Mesenchymal stem cell (in vitro differentiated cells and primary cell): ENCODE results near the gene CNBD2.
A peak's percentile ranks its signal among the peaks of the same experiment; 100 is the strongest.
"Not testable (repeated sequence)": the region's sequence is repeated elsewhere in the genome, so short reads cannot be mapped to it uniquely, and the experiment has no call there.

Source experiments
- DNase-seq: peaks from one replicate; pipeline ENCODE4 v3.0.0-alpha.2; 2013
- H2AFZ ChIP-seq: one replicate; pipeline ENCODE4 v1.6.1; 2013; ENCODE audit warnings: low read depth, mild to moderate bottlenecking, control low read depth, inconsistent platforms, low read length, moderate library complexity
- H2AK5ac ChIP-seq: 2 replicates; pipeline ENCODE4 v1.6.1; 2013; ENCODE audit warnings: low read length, moderate library complexity, mild to moderate bottlenecking, inconsistent platforms; ENCODE audit not compliant: severe bottlenecking
- H2BK120ac ChIP-seq: one replicate; pipeline ENCODE4 v1.6.1; 2013; ENCODE audit warnings: low read depth, mild to moderate bottlenecking, inconsistent platforms, low read length, moderate library complexity
- H2BK12ac ChIP-seq, 2 experiments: one replicate each; pipeline ENCODE4 v1.6.1; 2013; ENCODE audit warnings: inconsistent platforms in 2 of 2, low read length in 2 of 2, mild to moderate bottlenecking in 2 of 2, moderate library complexity in 2 of 2, control low read depth in 1 of 2
- H2BK15ac ChIP-seq: one replicate; pipeline ENCODE4 v1.6.1; 2013; ENCODE audit warnings: mild to moderate bottlenecking, low read depth, inconsistent platforms; ENCODE audit not compliant: poor library complexity, severe bottlenecking
- H2BK5ac ChIP-seq: 2 replicates; pipeline ENCODE4 v1.6.1; 2013; ENCODE audit warnings: low read depth, mild to moderate bottlenecking, low read length, control low read depth, inconsistent platforms; ENCODE audit not compliant: poor library complexity, severe bottlenecking
- H3K14ac ChIP-seq, 2 experiments: one replicate each; pipeline ENCODE4 v1.6.1; 2013; ENCODE audit warnings: inconsistent platforms in 2 of 2, low read length in 2 of 2, control low read depth in 1 of 2, mild to moderate bottlenecking in 1 of 2, moderate library complexity in 1 of 2
- H3K18ac ChIP-seq, 2 experiments: one replicate each; pipeline ENCODE4 v1.6.1; 2013; ENCODE audit warnings: inconsistent platforms in 2 of 2, low read length in 2 of 2, control low read depth in 1 of 2, low read depth in 1 of 2, mild to moderate bottlenecking in 1 of 2
- H3K23ac ChIP-seq, 2 experiments: one replicate each; pipeline ENCODE4 v1.6.1; 2013; ENCODE audit warnings: inconsistent platforms in 2 of 2, low read length in 2 of 2, mild to moderate bottlenecking in 2 of 2, moderate library complexity in 2 of 2, control low read depth in 1 of 2
- H3K27ac ChIP-seq: 2 replicates; pipeline ENCODE4 v1.5.1; 2013; ENCODE audit warnings: mild to moderate bottlenecking, moderate library complexity, low read length, control low read depth, inconsistent platforms; ENCODE audit not compliant: poor library complexity, severe bottlenecking
- H3K27me3 ChIP-seq, 2 experiments: 2 replicates each; pipeline versions ENCODE4 v1.6.1 to v1.7.0; 2013; ENCODE audit warnings: low read length in 2 of 2, mild to moderate bottlenecking in 2 of 2, moderate library complexity in 2 of 2, control low read depth in 1 of 2, inconsistent platforms in 1 of 2; ENCODE audit not compliant: control insufficient read depth in 1 of 2, insufficient read depth in 1 of 2
- H3K36me3 ChIP-seq, 2 experiments: 2 replicates each; pipeline versions ENCODE4 v1.6.1 to v1.7.0; 2013; ENCODE audit warnings: low read length in 2 of 2, control low read depth in 1 of 2, inconsistent platforms in 1 of 2, low read depth in 1 of 2, mild to moderate bottlenecking in 1 of 2; ENCODE audit not compliant: insufficient read depth in 2 of 2, control insufficient read depth in 1 of 2
- H3K4ac ChIP-seq, 2 experiments: one replicate each; pipeline ENCODE4 v1.6.1; 2013; ENCODE audit warnings: inconsistent platforms in 2 of 2, low read length in 2 of 2, mild to moderate bottlenecking in 2 of 2, moderate library complexity in 2 of 2, control low read depth in 1 of 2, low read depth in 1 of 2
- H3K4me1 ChIP-seq: 2 replicates; pipeline ENCODE4 v1.6.1; 2013; ENCODE audit warnings: low read depth, low read length, control low read depth; ENCODE audit not compliant: control insufficient read depth, insufficient read depth
- H3K4me2 ChIP-seq: 2 replicates; pipeline ENCODE4 v1.6.1; 2013; ENCODE audit warnings: low read length, mild to moderate bottlenecking, inconsistent platforms; ENCODE audit not compliant: poor library complexity, severe bottlenecking
- H3K4me3 ChIP-seq, 2 experiments: 2 replicates each; pipeline versions ENCODE4 v1.5.1 to v1.7.0; 2013; ENCODE audit warnings: low read length in 2 of 2, mild to moderate bottlenecking in 2 of 2, control low read depth in 1 of 2, low read depth in 1 of 2; ENCODE audit not compliant: insufficient read depth in 1 of 2
- H3K79me1 ChIP-seq: replicated peaks from 2 replicates; pipeline ENCODE4 v1.6.1; 2013; ENCODE audit warnings: mild to moderate bottlenecking, control low read depth, low read length, inconsistent platforms; ENCODE audit not compliant: poor library complexity, severe bottlenecking
- H3K9ac ChIP-seq: 2 replicates; pipeline ENCODE4 v1.7.0; 2013; ENCODE audit warnings: mild to moderate bottlenecking, low read length, moderate library complexity
- H3K9me3 ChIP-seq: 2 replicates; pipeline ENCODE4 v1.7.0; 2013; ENCODE audit warnings: mild to moderate bottlenecking, low read length; ENCODE audit not compliant: control insufficient read depth
- H4K8ac ChIP-seq: one replicate; pipeline ENCODE4 v1.6.1; 2013; ENCODE audit warnings: inconsistent platforms, mild to moderate bottlenecking, low read length, moderate library complexity
- H4K91ac ChIP-seq: one replicate; pipeline ENCODE4 v1.6.1; 2013; ENCODE audit warnings: mild to moderate bottlenecking, low read length, inconsistent platforms
- WGBS: methylation state at CpG from one replicate; pipeline ENCODE4 v1.1.7; 2013; ENCODE audit warnings: mixed read lengths; 5-methylcytosine and 5-hydroxymethylcytosine counted together

CNBD2 gene

GRCh38 chr20:36074983-36075382, 106.6 kb downstream of the CNBD2 start:
- no peak overlapping the region for H2BK120ac ChIP-seq
- H2BK12ac ChIP-seq: no peak overlapping the region
- H3K4me1 ChIP-seq: peaks cover 6% of the 10 kb centered on the region
- H3K36me3 ChIP-seq: no peaks in the 10 kb centered on the region
- H4K8ac ChIP-seq: no peak overlapping the region
- H3K18ac ChIP-seq: no peak overlapping the region
- H4K91ac ChIP-seq: no peak overlapping the region
- no peak overlapping the region for H3K4me3 ChIP-seq
- WGBS: 30% methylated on average over 2 of the region's 2 CpGs
- no peak overlapping the region for H2AFZ ChIP-seq
- H3K9me3 ChIP-seq: no peaks in the 10 kb centered on the region
- no peak overlapping the region for H3K4me2 ChIP-seq
- H3K27ac ChIP-seq: no peak overlapping the region
- H2BK15ac ChIP-seq: no peak overlapping the region
- no peaks in the 10 kb centered on the region for H3K79me1 ChIP-seq
- no peak overlapping the region for H3K23ac ChIP-seq
- H2AK5ac ChIP-seq: no peak overlapping the region
- no peak overlapping the region for H3K14ac ChIP-seq
- H3K9ac ChIP-seq: no peak overlapping the region
- no peak overlapping the region for H2BK5ac ChIP-seq
- DNase-seq: no peak
- H3K4ac ChIP-seq: no peak overlapping the region
- peaks cover 0 to 13% of the 10 kb centered on the region in 2 experiments for H3K27me3 ChIP-seq

- not testable (repeated sequence) for H3K79me1 ChIP-seq, DNase-seq, H3K14ac ChIP-seq, H3K4me2 ChIP-seq, H2AFZ ChIP-seq, H2BK15ac ChIP-seq, H3K4ac ChIP-seq, H3K27ac ChIP-seq, H3K4me1 ChIP-seq, H3K36me3 ChIP-seq, H3K23ac ChIP-seq, H2BK120ac ChIP-seq, H4K8ac ChIP-seq, H3K27me3 ChIP-seq, H3K9me3 ChIP-seq, H2BK5ac ChIP-seq, H3K9ac ChIP-seq, H2AK5ac ChIP-seq, H3K18ac ChIP-seq, H2BK12ac ChIP-seq, H3K4me3 ChIP-seq, H4K91ac ChIP-seq
- 94% methylated on average over 3 of the region's 5 CpGs for WGBS
These were observed 109.4 kb downstream of the CNBD2 start for GRCh38 chr20:36077762-36078161.

- no peak overlapping the region for H3K4me2 ChIP-seq
- no peak for DNase-seq
- H3K14ac ChIP-seq: no peak overlapping the region
- H2BK12ac ChIP-seq: no peak overlapping the region
- no peak overlapping the region for H2BK120ac ChIP-seq
- 97% methylated on average over 4 of the region's 6 CpGs for WGBS
- H3K36me3 ChIP-seq: no peaks in the 10 kb centered on the region
- H4K8ac ChIP-seq: no peak overlapping the region
- no peak overlapping the region for H3K18ac ChIP-seq
- no peak overlapping the region for H3K4me3 ChIP-seq
- H3K9ac ChIP-seq: no peak overlapping the region
- H2AK5ac ChIP-seq: no peak overlapping the region
- no peak overlapping the region for H2AFZ ChIP-seq
- no peaks in the 10 kb centered on the region for H3K79me1 ChIP-seq
- no peak overlapping the region for H2BK15ac ChIP-seq
- no peak overlapping the region for H3K23ac ChIP-seq
- peaks cover 0 to 3% of the 10 kb centered on the region in 2 experiments for H3K27me3 ChIP-seq
- H3K9me3 ChIP-seq: no peaks in the 10 kb centered on the region
- H3K27ac ChIP-seq: no peak overlapping the region
- no peak overlapping the region for H2BK5ac ChIP-seq
- no peak overlapping the region for H4K91ac ChIP-seq
- no peak overlapping the region for H3K4ac ChIP-seq
- peaks cover 2% of the 10 kb centered on the region for H3K4me1 ChIP-seq
These were observed 111.1 kb downstream of the CNBD2 start for GRCh38 chr20:36079486-36079885.

GRCh38 chr20:36079984-36080383, 111.6 kb downstream of the CNBD2 start:
- not testable (repeated sequence) for H3K23ac ChIP-seq, H4K91ac ChIP-seq, H3K4ac ChIP-seq, H2BK5ac ChIP-seq, H3K18ac ChIP-seq, H3K9ac ChIP-seq, H3K14ac ChIP-seq, H3K79me1 ChIP-seq, H3K27me3 ChIP-seq, H2BK12ac ChIP-seq, H3K4me2 ChIP-seq, H2AFZ ChIP-seq, H3K4me3 ChIP-seq, H3K9me3 ChIP-seq, H3K27ac ChIP-seq, H2AK5ac ChIP-seq, H4K8ac ChIP-seq, H3K36me3 ChIP-seq, H2BK15ac ChIP-seq, H3K4me1 ChIP-seq, H2BK120ac ChIP-seq
- DNase-seq: peak; percentile 23
- WGBS: 60% methylated on average over 6 of the region's 6 CpGs
